Ovary (tissue), 9 donors: ENCODE results near the gene NDUFS6. TPM values are rescaled to one million over a fixed set of nuclear protein-coding genes. Genes with fewer than 3 reads are reported as not detected.

Experiments used
- DNase-seq, 5 donors: peaks; one replicate each; pipeline ENCODE4 v3.0.0-alpha.2; 2019 to 2020
- H3K27ac ChIP-seq, 2 donors: fragments of 200-600 bp; one replicate each; pipeline versions ENCODE4 v1.5.1 to v1.8.0; 2019 to 2022
- H3K27me3 ChIP-seq: fragments of 200-600 bp; one replicate; pipeline ENCODE4 v1.8.0; 2022
- H3K36me3 ChIP-seq: fragments of 200-600 bp; sonication (generic); one replicate; pipeline ENCODE4 v1.5.1; 2019
- H3K4me1 ChIP-seq: one replicate; pipeline ENCODE4 v1.8.1; 2013; ENCODE audit warnings: mild to moderate bottlenecking, moderate library complexity; ENCODE audit not compliant: insufficient read depth
- H3K4me3 ChIP-seq: fragments of 200-600 bp; sonication (generic); one replicate; pipeline ENCODE4 v1.5.1; 2017
- H3K9me3 ChIP-seq, 2 donors: fragments of 200-600 bp in 1 of 2; sonication (generic) in 1 of 2; one replicate each; pipeline versions ENCODE4 v1.5.1 to v1.8.1; 2013 to 2019; ENCODE audit warnings: mild to moderate bottlenecking in 1 of 2, moderate library complexity in 1 of 2
- CTCF ChIP-seq, 3 donors: fragments of 450-650 bp in 2 of 3; fragments of 200-600 bp in 1 of 3; IDR thresholded peaks; one replicate each; pipeline versions ENCODE4 v1.5.1 to v1.8.0; 2016 to 2022; ENCODE audit warnings: antibody characterized with exemption in 3 of 3, mild to moderate bottlenecking in 1 of 3
- EP300 ChIP-seq: sonication (generic); formaldehyde crosslinking; IDR thresholded peaks from one replicate; pipeline ENCODE4 v1.6.1; 2017; ENCODE audit warnings: antibody characterized with exemption
- POLR2A ChIP-seq: fragments of 450-650 bp; IDR thresholded peaks from one replicate; pipeline ENCODE4 v1.6.1; 2017; ENCODE audit warnings: antibody characterized with exemption, mild to moderate bottlenecking, moderate library complexity
- whole genome bisulfite sequencing, 3 donors: extraction: QIAGEN DNeasy Blood & Tissue Kit in 1 of 3; methylation state at CpG; one replicate each; pipeline versions ENCODE4 v1.1.5 to v1.1.7; 2013 to 2017; 5-methylcytosine and 5-hydroxymethylcytosine counted together
- intact Hi-C, 4 donors: fragments of 100-400 bp; cut with DNase I; formaldehyde crosslinking; loops; one replicate each; pipeline versions ENCODE4 v1.11.0 to v1.15.1; 2022 to 2023
- polyA plus RNA-seq, 2 donors: library from polyadenylated mRNA; stranded (reverse); fragments of 200-250 nt in 1 of 2; fragments of 350-450 nt in 1 of 2; fragmentation: Illumina TruSeq in 1 of 2; extraction: RNeasy Lipid Tissue Mini Kit (QIAGEN cat#74804) in 1 of 2; gene quantifications; one replicate each; pipeline ENCODE4 v1.2.3, GENCODE V29; 2013 to 2014
- total RNA-seq, 7 donors: library from RNA; depleted of rRNA in 2 of 7; stranded (reverse); fragments of >200 nt in 2 of 7; fragmentation: NEBNext Ultra II Directional in 3 of 7; extraction: Animal tissue kit (Norgen Biotek cat#: 25700) in 3 of 7; gene quantifications; one replicate each; pipeline versions ENCODE4 v1.1.0 to v1.2.4, GENCODE V29; 2016 to 2023
- donor health status: DM: no; HTN: no; CAD: no; lungs with moderate emphysema.
- donor health status: DM: no; HTN: no; CAD: no.
- donor health status: Bipolar disorder and iron deficiency.
- donor health status: DM: yes; HTN: yes; CAD: no.
- donor health status: DM: no; HTN: no; CAD: no.
- donor health status: DM: yes; HTN: yes; CAD: no.

Gene NDUFS6
- total and polyA plus RNA-seq, 9 donors: 16.3 to 50.8 (median 21.5) TPM

GRCh38 chr5:1855075-1855474, 53.9 kb downstream of the NDUFS6 start:
- Histone ChIP-seq H3K4me3 (no peak overlapping the region), H3K27ac (no peak overlapping the region), H3K36me3 (no peaks in the 10 kb centered on the region), H3K27me3 (peaks cover 3% of the 10 kb centered on the region), H3K4me1 (no peaks in the 10 kb centered on the region), H3K9me3 (no peaks in the 10 kb centered on the region)
- no peak for DNase-seq
- intact Hi-C loops: no loop called here
- WGBS, 3 donors: 32 to 46% (median 44%) methylated on average over 3 of the region's 3 CpGs
- TF ChIP-seq POLR2A: no peak

GRCh38 chr5:1855596-1855995, 54.4 kb downstream of the NDUFS6 start:
- DNase-seq: no peak
- intact Hi-C loops: no loop called here
- H3K36me3 ChIP-seq: no peaks in the 10 kb centered on the region
- no peak for TF ChIP-seq POLR2A
- no peak for TF ChIP-seq EP300
- no peak for TF ChIP-seq CTCF (IDR thresholded peaks at IDR 0.05)
- no peak overlapping the region for H3K4me3 ChIP-seq
- 50 to 57% (median 55%) methylated on average over 17 of the region's 17 CpGs for WGBS, 3 donors
- no peaks in the 10 kb centered on the region for H3K4me1 ChIP-seq
- peaks cover 3% of the 10 kb centered on the region for H3K27me3 ChIP-seq
- no peak overlapping the region for H3K27ac ChIP-seq
- no peaks in the 10 kb centered on the region for H3K9me3 ChIP-seq

DNA sequence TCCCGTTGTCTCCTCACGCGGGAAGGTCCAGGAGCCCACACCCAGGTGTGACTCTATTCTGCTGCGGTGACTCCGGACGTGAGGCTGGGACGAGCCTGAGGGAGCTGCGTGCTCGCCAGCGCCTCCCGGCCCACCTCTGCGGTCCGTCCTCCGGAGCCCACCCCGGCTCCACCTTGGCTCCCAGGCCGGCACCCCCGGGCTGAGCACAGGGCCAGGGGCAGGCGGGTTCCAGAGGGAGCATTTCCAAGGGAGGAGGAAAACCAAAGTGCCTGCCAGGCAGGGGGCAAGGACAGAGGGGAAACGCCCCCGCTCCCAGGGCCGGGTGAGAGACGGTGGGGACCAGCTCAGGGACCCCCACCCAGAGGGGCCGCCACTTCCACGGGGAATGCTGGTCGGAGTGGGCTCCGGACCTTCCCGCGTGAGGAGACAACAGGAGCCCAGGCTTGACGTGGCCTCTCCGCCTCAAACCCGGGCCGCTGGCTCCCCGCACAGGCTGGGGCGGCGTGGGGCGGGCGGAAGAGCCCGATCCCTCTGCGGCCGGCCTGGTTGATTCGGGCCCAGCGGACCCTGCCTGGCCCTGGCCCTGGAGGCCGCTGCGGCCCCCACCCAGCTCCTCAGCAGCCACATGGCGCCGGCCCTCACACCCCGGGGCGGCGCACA, 55.5 kb downstream of the NDUFS6 start:
- Histone ChIP-seq H3K4me1 (no peaks in the 10 kb centered on the region), H3K36me3 (no peaks in the 10 kb centered on the region), H3K27me3 (peaks cover 3% of the 10 kb centered on the region), H3K9me3 (no peaks in the 10 kb centered on the region), H3K4me3 (no peak overlapping the region), H3K27ac (no peak overlapping the region)
- WGBS, 3 donors: 48 to 81% (median 48%) methylated on average over 41 to 49 of the region's 49 CpGs
- no peak for DNase-seq
- intact Hi-C loops: no loop called here
- TF ChIP-seq EP300 (no peak), POLR2A (no peak), CTCF (IDR thresholded peaks at IDR 0.05) (no peak)

GRCh38 chr5:1857256-1857600, 56.0 kb downstream of the NDUFS6 start:
- WGBS, 3 donors: 62 to 92% (median 76%) methylated on average over 30 to 32 of the region's 32 CpGs
- intact Hi-C loops: no loop called here
- H3K36me3 ChIP-seq: no peaks in the 10 kb centered on the region
- H3K4me1 ChIP-seq: no peaks in the 10 kb centered on the region
- DNase-seq: no peak
- H3K27ac ChIP-seq: no peak overlapping the region
- H3K9me3 ChIP-seq: no peaks in the 10 kb centered on the region
- TF ChIP-seq EP300: no peak
- TF ChIP-seq CTCF (IDR thresholded peaks at IDR 0.05): no peak
- H3K27me3 ChIP-seq: peaks cover 3% of the 10 kb centered on the region
- H3K4me3 ChIP-seq: no peak overlapping the region

DNA sequence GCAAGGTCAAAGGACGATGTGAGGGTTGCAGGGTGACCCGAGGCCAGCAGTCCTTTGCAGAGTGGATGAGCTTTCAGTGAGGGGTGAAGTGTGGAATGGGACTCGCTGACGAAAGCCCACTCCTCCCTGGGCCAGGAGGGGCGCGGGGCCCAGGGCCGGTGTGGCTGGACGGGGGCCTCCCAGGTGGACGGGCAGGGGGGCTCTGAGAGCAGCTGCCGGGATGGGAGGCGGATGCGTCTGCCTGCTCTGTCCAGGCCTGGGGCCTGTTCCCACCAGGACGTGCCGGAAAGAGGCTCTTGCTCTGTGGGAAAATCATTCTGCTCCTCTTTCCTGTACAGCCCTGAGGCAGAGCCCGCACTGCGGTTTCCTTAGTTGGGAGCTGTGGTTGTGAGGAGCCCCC, 57.2 kb downstream of the NDUFS6 start:
- intact Hi-C loops: no loop called here
- no peak for TF ChIP-seq CTCF (IDR thresholded peaks at IDR 0.05)
- Histone ChIP-seq H3K27me3 (no peaks in the 10 kb centered on the region), H3K4me3 (no peak overlapping the region), H3K36me3 (no peaks in the 10 kb centered on the region), H3K9me3 (no peaks in the 10 kb centered on the region), H3K4me1 (no peaks in the 10 kb centered on the region), H3K27ac (no peak overlapping the region)
- WGBS, 3 donors: 89 to 92% (median 92%) methylated on average over 16 of the region's 16 CpGs
- DNase-seq: no peak
